IPS DF 4.7 (cell line): ENCODE results near the gene SERHL2.
"Not testable (repeated sequence)": the region's sequence is repeated elsewhere in the genome, so short reads cannot be mapped to it uniquely, and the experiment has no call there.

Experiments used
- DNase-seq: peaks from one replicate; pipeline ENCODE4 v3.0.0-alpha.2; 2013; ENCODE audit warnings: low spot score; ENCODE audit errors: extremely low read depth

Gene SERHL2

GRCh38 chr22:42574046-42574445, 20.3 kb downstream of the SERHL2 start:
- DNase-seq = not testable (repeated sequence)

- DNase-seq = not testable (repeated sequence)
Observed at GRCh38 chr22:42574468-42574867, 20.7 kb downstream of the SERHL2 start.

DNA sequence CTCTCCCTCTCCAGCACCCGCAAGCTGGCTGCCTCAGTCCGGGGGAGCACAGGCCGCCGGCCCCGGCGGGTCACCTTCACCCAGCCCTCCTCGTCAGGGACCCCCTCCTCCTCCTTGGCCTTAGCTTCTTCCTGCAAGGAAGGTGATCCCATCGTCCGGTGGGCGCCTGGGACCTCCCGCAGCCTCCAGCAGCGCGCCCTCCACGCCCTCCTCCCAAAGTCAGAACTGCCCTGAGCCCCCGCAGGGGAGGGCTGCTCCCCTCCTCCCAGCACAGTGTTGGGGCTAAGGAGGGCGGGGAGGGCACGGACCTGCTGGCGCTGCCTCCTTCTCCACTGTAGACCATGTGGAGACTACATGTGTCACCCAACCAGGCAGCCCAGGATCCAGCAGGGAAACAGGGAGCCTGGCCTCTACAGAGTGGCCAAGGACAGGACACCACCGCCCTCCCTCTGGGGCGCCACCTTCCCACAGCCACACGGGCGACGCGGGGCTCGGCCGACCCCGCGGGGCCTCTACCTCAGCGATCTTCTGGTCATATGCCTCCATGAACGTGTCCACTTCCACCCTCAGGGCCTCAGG, 22.3 kb downstream of the SERHL2 start:
- not testable (repeated sequence) for DNase-seq

DNA sequence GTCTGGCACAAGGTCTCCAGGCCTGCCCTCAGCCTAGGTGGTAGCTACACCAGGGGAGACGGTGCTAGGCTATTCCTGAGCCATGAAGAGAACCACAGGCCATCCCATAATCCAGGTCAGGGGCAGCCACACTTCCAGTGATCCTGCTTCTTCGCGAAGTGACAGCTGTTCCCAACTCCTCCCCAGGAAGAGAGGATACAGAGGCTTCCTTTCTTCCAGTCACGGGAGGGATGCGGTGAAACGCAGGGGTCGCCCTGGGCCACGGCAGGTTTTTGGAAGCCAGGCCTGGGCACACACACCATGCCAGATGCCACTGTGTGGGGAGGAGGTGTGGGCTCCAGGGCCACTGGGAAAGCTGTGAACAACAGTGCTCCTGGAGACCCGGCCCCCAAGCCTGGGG, 23.4 kb downstream of the SERHL2 start:
- DNase-seq = not testable (repeated sequence)

GRCh38 chr22:42577623-42578240, 24.0 kb downstream of the SERHL2 start:
- DNase-seq = no peak

GRCh38 chr22:42580040-42580439, 26.3 kb downstream of the SERHL2 start:
- DNase-seq = not testable (repeated sequence)

DNA sequence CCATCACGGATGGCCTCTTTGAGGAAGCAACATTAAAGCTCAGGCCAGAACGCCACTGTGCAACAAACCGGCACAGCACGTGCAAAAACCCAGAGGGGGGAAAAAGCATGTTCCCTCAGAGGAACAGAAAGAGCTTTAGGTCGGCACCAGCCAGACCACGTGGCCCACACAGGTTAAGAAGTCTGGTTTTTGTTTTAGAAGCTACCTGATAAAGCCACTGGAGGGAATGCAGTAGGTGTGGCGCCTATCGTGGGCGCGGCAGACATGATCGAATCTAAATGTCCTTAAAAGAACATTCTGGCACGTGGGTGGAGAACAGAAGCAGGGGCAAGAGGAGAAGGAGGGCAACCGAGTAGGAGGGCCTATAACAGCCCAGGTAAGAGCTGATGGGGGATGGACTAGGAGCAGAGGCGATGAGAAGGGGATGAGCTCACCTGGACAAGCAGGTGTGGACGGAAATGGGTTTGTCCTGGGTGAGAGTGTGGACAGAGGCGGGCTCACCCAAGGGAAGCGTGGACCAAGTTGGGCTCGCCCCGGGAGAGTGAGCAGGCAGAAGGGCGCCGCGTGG, 27.5 kb downstream of the SERHL2 start:
- not testable (repeated sequence) for DNase-seq

DNA sequence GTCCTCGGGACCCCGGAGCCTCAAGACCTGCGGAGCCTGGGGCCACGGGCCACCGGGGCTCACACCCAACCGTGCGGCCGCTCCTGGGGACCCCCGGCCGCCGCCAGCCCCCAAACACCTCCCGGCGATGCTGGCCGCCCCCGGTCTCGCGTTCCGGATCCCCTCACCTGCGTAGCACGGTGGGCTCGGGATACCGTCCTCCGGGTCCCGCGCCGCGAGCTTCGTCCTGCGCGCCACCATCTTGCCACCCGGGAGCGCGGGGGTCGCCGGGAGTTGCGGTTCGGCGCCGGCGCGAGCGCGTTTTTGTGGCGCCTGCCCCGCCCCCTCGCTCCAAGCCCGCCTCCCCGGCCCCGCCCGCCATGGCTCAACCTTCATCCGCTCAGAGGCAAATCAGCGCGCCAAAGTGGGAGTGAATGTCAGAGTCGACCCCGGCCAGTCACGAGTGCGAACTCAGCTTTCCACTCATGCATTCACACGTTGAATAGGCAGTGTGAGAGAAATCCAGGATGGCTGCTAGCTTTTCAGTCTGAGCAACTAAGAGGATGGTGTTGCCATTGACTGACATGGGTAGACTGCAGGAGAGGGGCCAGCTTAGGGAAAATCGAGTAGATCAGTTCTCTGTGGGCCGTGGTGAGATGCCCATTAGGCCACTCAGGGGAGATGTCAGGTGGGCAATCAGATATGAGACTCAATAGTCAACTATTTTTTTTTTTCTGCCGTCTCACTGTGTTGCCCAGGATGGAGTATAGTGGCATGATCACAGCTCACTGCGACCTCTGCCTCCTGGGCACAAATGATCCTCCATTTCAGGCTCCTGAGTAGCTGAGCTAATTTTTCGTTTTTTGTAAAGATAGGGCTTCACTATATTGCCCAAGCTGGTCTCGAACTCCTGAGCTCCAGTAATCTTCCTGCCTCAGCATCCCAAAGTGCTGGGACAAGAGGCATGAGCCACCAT, 28.3 kb downstream of the SERHL2 start:
- no peak for DNase-seq

- no peak for DNase-seq
Observed at GRCh38 chr22:42582987-42583386, 29.2 kb downstream of the SERHL2 start.

- no peak for DNase-seq
Observed at GRCh38 chr22:42584364-42584940, 30.7 kb downstream of the SERHL2 start.

- DNase-seq = no peak
Observed at GRCh38 chr22:42585096-42585495, 31.3 kb downstream of the SERHL2 start.

DNA sequence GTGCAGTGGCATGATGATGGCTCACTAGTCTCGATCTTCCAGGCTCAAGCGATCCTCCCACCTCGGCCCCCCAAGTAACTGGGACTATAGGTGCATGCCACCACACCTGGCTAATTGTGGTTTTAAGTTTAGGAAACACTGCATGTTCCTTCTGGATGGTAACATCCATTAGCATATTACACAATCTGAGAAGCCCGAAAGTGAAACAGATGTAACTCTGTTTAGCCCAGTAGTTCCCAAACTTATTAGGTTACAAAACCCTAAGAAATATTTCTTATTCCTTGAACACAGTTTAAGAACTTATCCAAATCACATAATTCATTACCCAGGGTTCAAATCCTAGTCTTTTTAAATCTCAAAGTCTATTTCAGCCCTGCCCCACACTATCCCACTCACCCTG, 32.6 kb downstream of the SERHL2 start:
- DNase-seq = no peak

- DNase-seq = no peak
Observed at GRCh38 chr22:42587588-42588175, 33.9 kb downstream of the SERHL2 start.

DNA sequence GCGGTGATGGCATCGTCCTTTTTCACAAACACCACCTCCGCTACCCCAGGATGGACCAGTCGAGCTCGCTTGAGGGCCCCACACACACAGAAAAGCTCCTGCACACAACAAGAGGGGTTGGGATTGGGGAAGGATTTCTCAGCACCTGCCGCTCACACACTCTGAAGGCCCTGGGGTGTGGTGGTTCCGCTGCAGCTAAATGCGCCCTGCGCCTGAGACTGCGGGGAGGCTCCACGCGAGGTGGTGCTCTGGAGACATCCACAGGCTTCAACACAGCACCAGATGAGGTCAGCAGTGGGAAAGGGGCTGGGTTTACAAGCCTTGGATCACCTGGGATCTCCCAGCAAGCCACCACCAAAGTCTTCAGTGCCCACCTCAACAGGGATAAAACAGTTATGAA, 38.2 kb downstream of the SERHL2 start:
- no peak for DNase-seq

DNA sequence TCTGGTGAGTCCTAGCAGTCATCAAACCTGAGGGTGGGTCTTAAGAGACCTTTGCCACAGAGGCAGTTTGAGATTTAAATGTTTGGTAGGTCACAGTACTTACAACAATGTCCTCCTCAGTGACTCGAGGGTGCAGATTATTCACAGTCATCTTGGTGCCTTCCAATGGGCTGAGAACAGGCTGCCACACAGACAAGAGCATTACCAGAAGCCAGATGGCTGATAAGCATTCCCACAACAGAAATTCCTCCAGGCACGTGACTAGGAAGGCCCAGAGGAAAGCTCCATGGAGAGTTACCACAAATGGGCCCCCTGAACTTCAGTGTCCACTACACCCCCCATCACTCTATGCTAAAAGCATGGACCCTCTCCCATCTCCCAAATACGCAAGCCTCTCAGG, 41.7 kb downstream of the SERHL2 start:
- DNase-seq = no peak

DNA sequence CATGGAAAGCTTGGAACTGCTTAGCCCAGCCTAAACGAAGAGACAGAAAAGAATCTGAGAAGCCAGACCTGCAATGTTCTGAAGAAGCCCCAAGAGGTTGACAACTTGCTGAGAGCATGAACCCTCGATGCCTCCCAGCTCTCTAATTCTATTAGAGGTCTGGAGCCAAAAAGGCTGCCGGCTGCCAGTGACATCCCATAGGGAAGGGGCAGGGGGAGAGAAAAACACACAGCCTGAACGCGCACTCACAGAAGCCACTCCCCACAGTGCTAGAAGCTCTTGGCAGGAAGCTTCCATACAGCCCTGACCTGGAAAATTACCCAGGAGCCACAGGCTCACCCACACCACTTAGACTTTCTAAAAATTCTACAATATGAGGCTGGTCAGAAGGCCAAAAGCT, 42.6 kb downstream of the SERHL2 start:
- DNase-seq = no peak

GRCh38 chr22:42596863-42597530, 43.2 kb downstream of the SERHL2 start:
- no peak for DNase-seq

GRCh38 chr22:42601879-42602465, 48.2 kb downstream of the SERHL2 start:
- no peak for DNase-seq

DNA sequence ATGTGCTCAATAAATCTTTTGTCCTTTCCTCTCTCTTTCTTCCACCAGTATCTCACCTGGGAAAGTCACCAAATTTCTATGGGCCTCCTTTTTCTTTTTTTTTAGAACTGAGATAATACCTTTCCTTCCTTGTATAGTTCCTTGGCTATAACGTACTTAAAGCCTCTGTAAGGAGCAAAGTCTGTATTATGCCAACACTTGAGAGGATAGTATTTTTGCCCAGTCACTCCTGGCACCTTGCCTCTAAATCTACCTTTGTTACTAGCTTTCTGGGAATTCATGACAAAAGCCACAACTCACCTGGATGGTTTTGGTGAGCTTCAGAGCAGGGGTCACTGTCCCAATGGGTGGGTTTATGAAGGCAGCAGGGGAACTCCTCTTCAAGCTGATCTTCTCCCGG, 48.7 kb downstream of the SERHL2 start:
- DNase-seq = no peak

GRCh38 chr22:42603427-42603826, 49.7 kb downstream of the SERHL2 start:
- DNase-seq = no peak
